ENCODE measurements around the gene RHOT1.
"Not testable (repeated sequence)": the region's sequence is repeated elsewhere in the genome, so short reads cannot be mapped to it uniquely, and the experiment has no call there.

DNA sequence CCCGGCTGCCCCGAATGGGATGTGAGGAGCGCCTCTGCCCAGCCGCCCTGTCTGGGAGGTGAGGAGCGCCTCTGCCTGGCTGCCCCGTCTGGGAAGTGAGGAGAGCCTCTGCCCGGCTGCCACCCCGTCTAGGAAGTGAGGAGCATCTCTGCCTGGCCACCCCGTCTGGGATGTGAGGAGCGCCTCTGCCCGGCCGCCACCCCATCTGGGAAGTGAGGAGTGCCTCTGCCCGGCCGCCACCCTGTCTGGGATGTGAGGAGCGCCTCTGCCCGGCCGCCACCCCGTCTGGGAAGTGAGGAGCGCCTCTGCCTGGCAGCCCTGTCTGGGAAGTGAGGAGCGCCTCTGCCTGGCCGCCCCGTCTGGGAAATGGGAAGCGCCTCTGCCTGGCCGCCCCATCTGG is 36.4 kb downstream of the RHOT1 start:
- TF ChIP-seq CTCF (IDR thresholded peaks at IDR 0.05; ENCODE audit: insufficient read depth, low read length); REST (IDR thresholded peaks at IDR 0.05; ENCODE audit: insufficient replicate concordance, low read depth); POLR2AphosphoS5 (IDR thresholded peaks at IDR 0.05; ENCODE audit: low read depth); GABPA (IDR thresholded peaks at IDR 0.05; ENCODE audit: low read depth); SPI1 (IDR thresholded peaks at IDR 0.05; ENCODE audit: borderline replicate concordance, low read depth): not testable (repeated sequence)
